Heart left ventricle (tissue), 13 donors: ENCODE measurements around the gene KCTD7.

ENCODE experiments used
- CTCF ChIP-seq, 12 donors: fragments of 200-600 bp; sonication (generic) in 4 of 12; IDR thresholded peaks; one replicate each; pipeline versions ENCODE4 v1.5.0 to v1.8.0; 2018 to 2022; ENCODE audit warnings: antibody characterized with exemption in 12 of 12, mild to moderate bottlenecking in 5 of 12
- POLR2A ChIP-seq, 2 donors: fragments of 450-650 bp; IDR thresholded peaks; one replicate each; pipeline ENCODE4 v1.6.1; 2017; ENCODE audit warnings: antibody characterized with exemption in 2 of 2, mild to moderate bottlenecking in 2 of 2, moderate library complexity in 2 of 2
- donor health status: ischemic (EF 13 %, LVEDD 7.1; RV severe dilation, severe dysfunction).
- donor health status: DM: no; HTN: yes; CAD: no.
- donor health status: DM: no; HTN: no; CAD: no.
- donor health status: ischemic (EF 25% LVEDD 6.9; RV normal size, moderate dysfunction).
- donor health status: ischemic (EF 25% LVEDD 5.7; RV mildly dilated, moderate dysfunction).
- donor health status: ischemic (EF 35%, LVEDD 5.7; RV mildly dilated, moderate dysfunction).
- donor health status: nonischemic (EF 11% LVEDD 7.7; RV severe dilation, severe dysfunction).
- donor health status: DM: yes; HTN: yes; CAD: no.
- donor health status: PGD.
- donor health status: ischemic (EF 29% LVEDD 5.4; RV normal size, mild dysfunction).
- donor health status: nonischemic (EF 23%, LVEDD 6.1; RV moderate dilation, normal function).

- TF ChIP-seq CTCF (IDR thresholded peaks at IDR 0.05) (no peak), POLR2A (IDR thresholded peaks at IDR 0.05) (no peak)
Measured at GRCh38 chr7:66669496-66669895, 40.8 kb downstream of the KCTD7 start.
